Glutamatergic neuron (in vitro differentiated cells): Measurements from ENCODE around the gene MOV10. TPM values are rescaled to one million over a fixed set of nuclear protein-coding genes. Genes with fewer than 3 reads are reported as not detected.

Source experiments
- DNase-seq: peaks from one replicate; pipeline ENCODE4 v3.0.0; 2022
- H3K27ac Mint-ChIP-seq: one replicate; pipeline ENCODE4 v1.8.0; 2020; ENCODE audit warnings: mild to moderate bottlenecking, mixed read lengths, inconsistent platforms; ENCODE audit not compliant: unreplicated experiment
- H3K27me3 Mint-ChIP-seq: one replicate; pipeline ENCODE4 v1.8.0; 2020; ENCODE audit warnings: mild to moderate bottlenecking, moderate library complexity, mixed read lengths, inconsistent platforms; ENCODE audit not compliant: unreplicated experiment
- H3K36me3 Mint-ChIP-seq: one replicate; pipeline ENCODE4 v1.8.0; 2020; ENCODE audit warnings: mild to moderate bottlenecking, mixed read lengths, inconsistent platforms; ENCODE audit not compliant: unreplicated experiment
- H3K4me1 Mint-ChIP-seq: one replicate; pipeline ENCODE4 v1.8.0; 2020; ENCODE audit warnings: mild to moderate bottlenecking, low read depth, mixed read lengths, inconsistent platforms; ENCODE audit not compliant: unreplicated experiment
- H3K4me3 Mint-ChIP-seq: one replicate; pipeline ENCODE4 v1.8.0; 2020; ENCODE audit warnings: mild to moderate bottlenecking, mixed read lengths, inconsistent platforms; ENCODE audit not compliant: unreplicated experiment
- H3K9me3 Mint-ChIP-seq: one replicate; pipeline ENCODE4 v1.8.0; 2020; ENCODE audit warnings: mild to moderate bottlenecking, moderate library complexity, mixed read lengths, inconsistent platforms; ENCODE audit not compliant: unreplicated experiment
- CTCF ChIP-seq: fragments of 200-600 bp; sonication (generic); IDR thresholded peaks from one replicate; pipeline ENCODE4 v1.5.0; 2021; ENCODE audit not compliant: partially characterized antibody, unreplicated experiment
- total RNA-seq: library from RNA; stranded (reverse); fragmentation: NEBNext Ultra II Directional; extraction: Animal tissue kit (Norgen Biotek cat#: 25700); gene quantifications from one replicate; pipeline ENCODE4 v1.2.1, GENCODE V29; 2021; ENCODE audit not compliant: unreplicated experiment

The MOV10 gene
- total RNA-seq, 1 donor from 2014 or later = 5.2 TPM

GRCh38 chr1:112711041-112711440 lies 36.6 kb downstream of the MOV10 start:
- TF ChIP-seq CTCF = no peak
- no peaks in the 10 kb centered on the region for H3K36me3 Mint-ChIP-seq

GRCh38 chr1:112711670-112712069 lies 37.2 kb downstream of the MOV10 start:
- peaks cover 12% of the 10 kb centered on the region for H3K27me3 Mint-ChIP-seq
- no peak overlapping the region for H3K4me3 Mint-ChIP-seq
- peaks cover 1% of the 10 kb centered on the region for H3K4me1 Mint-ChIP-seq
- no peak for TF ChIP-seq CTCF
- H3K36me3 Mint-ChIP-seq = no peaks in the 10 kb centered on the region
- no peak for DNase-seq
- H3K27ac Mint-ChIP-seq = no peak overlapping the region
- H3K9me3 Mint-ChIP-seq = peaks cover 15% of the 10 kb centered on the region

More at GRCh38 chr1:112711041-112711440, 36.6 kb downstream of the MOV10 start:
- H3K27ac Mint-ChIP-seq = no peak overlapping the region
- H3K4me1 Mint-ChIP-seq = peaks cover 3% of the 10 kb centered on the region
- H3K4me3 Mint-ChIP-seq = no peak overlapping the region
- H3K27me3 Mint-ChIP-seq = peaks cover 12% of the 10 kb centered on the region
- peaks cover 20% of the 10 kb centered on the region for H3K9me3 Mint-ChIP-seq
- DNase-seq = no peak

DNA sequence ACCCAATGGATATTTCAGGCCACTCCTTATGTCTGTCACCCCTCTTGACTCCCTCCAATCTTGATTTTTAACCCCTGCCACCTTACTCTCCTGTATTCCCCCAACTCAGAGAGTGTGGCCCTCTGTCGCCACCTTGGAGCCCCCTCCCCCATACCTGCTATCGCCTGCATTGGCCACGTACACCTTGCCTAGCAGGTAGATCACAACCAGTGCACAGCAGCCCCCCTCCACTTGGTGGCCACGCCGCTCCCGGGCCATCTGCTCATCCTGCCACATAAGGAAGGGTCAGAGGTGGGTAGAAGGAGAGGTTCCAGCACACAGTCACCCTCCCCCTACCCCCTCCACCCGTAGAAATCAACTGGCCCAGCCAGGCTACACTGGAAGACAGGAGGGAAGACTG lies 37.7 kb downstream of the MOV10 start:
- peaks cover 15% of the 10 kb centered on the region for H3K9me3 Mint-ChIP-seq
- H3K27ac Mint-ChIP-seq = no peak overlapping the region
- H3K27me3 Mint-ChIP-seq = peaks cover 12% of the 10 kb centered on the region
- no peak overlapping the region for H3K4me3 Mint-ChIP-seq
- H3K4me1 Mint-ChIP-seq = peaks cover 1% of the 10 kb centered on the region
- no peak for DNase-seq
- H3K36me3 Mint-ChIP-seq = no peaks in the 10 kb centered on the region
- no peak for TF ChIP-seq CTCF

DNA sequence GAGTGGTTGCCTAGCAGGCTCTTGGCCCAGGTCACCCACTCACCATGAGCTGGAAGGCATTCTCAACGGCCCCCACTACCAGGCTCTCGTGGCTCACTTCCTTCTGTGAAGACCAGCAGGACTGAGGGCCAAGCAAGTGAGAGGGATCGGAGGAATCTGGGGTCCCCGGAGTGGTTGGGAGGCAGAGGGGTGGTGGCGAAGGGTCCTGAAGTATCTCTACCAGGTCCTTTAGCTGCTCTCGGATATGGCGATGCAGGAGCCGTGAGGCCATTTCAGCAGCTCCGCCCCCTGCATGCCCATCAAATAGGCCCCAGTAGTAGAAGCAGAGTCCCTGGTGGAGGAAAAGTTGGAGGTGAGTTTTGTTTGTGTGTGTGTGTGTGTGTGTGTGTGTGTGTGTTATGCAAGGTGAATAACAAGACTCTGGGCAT lies 38.3 kb downstream of the MOV10 start:
- H3K27me3 Mint-ChIP-seq = peaks cover 12% of the 10 kb centered on the region
- no peak overlapping the region for H3K27ac Mint-ChIP-seq
- H3K36me3 Mint-ChIP-seq = no peaks in the 10 kb centered on the region
- peaks cover 1% of the 10 kb centered on the region for H3K4me1 Mint-ChIP-seq
- TF ChIP-seq CTCF = no peak
- DNase-seq = no peak
- no peak overlapping the region for H3K4me3 Mint-ChIP-seq
- H3K9me3 Mint-ChIP-seq = peaks cover 13% of the 10 kb centered on the region

GRCh38 chr1:112713466-112714312 lies 39.2 kb downstream of the MOV10 start:
- peak; percentile 8 for DNase-seq
- Mint-ChIP-seq H3K27me3 (peaks cover 11% of the 10 kb centered on the region), H3K4me1 (no peaks in the 10 kb centered on the region), H3K36me3 (no peaks in the 10 kb centered on the region), H3K4me3 (peak overlapping the region; percentile 72), H3K9me3 (peaks cover 11% of the 10 kb centered on the region), H3K27ac (no peak overlapping the region)
- no peak for TF ChIP-seq CTCF
